HG03280 (cell line): ENCODE data around the gene DSCAML1.

Experiments
- ATAC-seq: cut with Tn5 transposase; IDR thresholded peaks from one replicate; pipeline ENCODE4 v1.9.1; 2021; ENCODE audit warnings: mild to moderate bottlenecking, moderate library complexity; ENCODE audit not compliant: unreplicated experiment

DSCAML1 gene

GRCh38 chr11:117796872-117797529 lies at the start of gene DSCAML1:
DSCAML1 (minus strand) TSS chr11:117797216; CDS start chr11:117797079, 137 bp downstream.
- no peak for ATAC-seq

GRCh38 chr11:117843666-117844484 lies 46.9 kb upstream of the DSCAML1 start:
- no peak for ATAC-seq

- no peak for ATAC-seq
Measured at GRCh38 chr11:117842131-117842941, 45.3 kb upstream of the DSCAML1 start.

- no peak for ATAC-seq
Measured at GRCh38 chr11:117841551-117842031, 44.6 kb upstream of the DSCAML1 start.

GRCh38 chr11:117840881-117841550 lies 44.0 kb upstream of the DSCAML1 start:
- ATAC-seq: no peak

GRCh38 chr11:117839936-117840813 lies 43.2 kb upstream of the DSCAML1 start:
- ATAC-seq: no peak

- ATAC-seq: no peak
Measured at GRCh38 chr11:117839380-117839881, 42.4 kb upstream of the DSCAML1 start.

GRCh38 chr11:117838901-117839300 lies 41.9 kb upstream of the DSCAML1 start:
- no peak for ATAC-seq

GRCh38 chr11:117837791-117838190 lies 40.8 kb upstream of the DSCAML1 start:
- ATAC-seq: no peak

GRCh38 chr11:117837070-117837776 lies 40.2 kb upstream of the DSCAML1 start:
- ATAC-seq: no peak

GRCh38 chr11:117836077-117836960 lies 39.3 kb upstream of the DSCAML1 start:
- ATAC-seq: no peak

- no peak for ATAC-seq
Measured at GRCh38 chr11:117835576-117835975, 38.6 kb upstream of the DSCAML1 start.

GRCh38 chr11:117834838-117835443 lies 37.9 kb upstream of the DSCAML1 start:
- no peak for ATAC-seq

- no peak for ATAC-seq
Measured at GRCh38 chr11:117834068-117834810, 37.2 kb upstream of the DSCAML1 start.

GRCh38 chr11:117833401-117833891 lies 36.4 kb upstream of the DSCAML1 start:
- no peak for ATAC-seq

GRCh38 chr11:117832511-117832910 lies 35.5 kb upstream of the DSCAML1 start:
- no peak for ATAC-seq
